GM12878 (cell line): ENCODE measurements around the gene CD300LG. TPM values are rescaled to one million over a fixed set of nuclear protein-coding genes. Genes with fewer than 3 reads are reported as not detected.

Source experiments
- ATAC-seq: fragments of 200-7000 bp; cut with Tn5 transposase; 3 replicates; pipeline ENCODE4 v1.9.1; 2020; ENCODE audit warnings: mild to moderate bottlenecking, moderate library complexity
- BruUV-seq: library from RNA; stranded (reverse); fragments of 400-500 nt; replicated peaks from 2 replicates; lab custom pipeline; 2021; lab: Mats Ljungman, UMichigan
- CTCF ChIA-PET: fragments of 300-600 bp; sonication (Branson Sonifier 250); formaldehyde crosslinking; extraction: SDS; loops from one replicate; lab custom pipeline; 2021; ENCODE audit warnings: inconsistent platforms; lab: Yijun Ruan, JAX
- POLR2A ChIA-PET: fragments of 350-600 bp; formaldehyde crosslinking; extraction: SDS; loops from one replicate; lab custom pipeline; 2021; ENCODE audit warnings: inconsistent platforms; lab: Charles Lee
- RAD21 ChIA-PET: fragments of 300-600 bp; sonication (Branson Sonifier 250); formaldehyde crosslinking; loops from one replicate; lab custom pipeline; 2023; ENCODE audit warnings: antibody characterized with exemption; ENCODE audit not compliant: unreplicated experiment; lab: Charles Lee
- SMC1A ChIA-PET: fragments of 300-600 bp; sonication (Branson Sonifier 250); formaldehyde crosslinking; loops from one replicate; lab custom pipeline; 2023; ENCODE audit not compliant: unreplicated experiment, uncharacterized antibody; lab: Charles Lee
- DNase-seq: peaks from one replicate; pipeline ENCODE4 v3.0.0-alpha.2; 2011; ENCODE audit warnings: low read depth, low spot score
- FAIRE-seq: peaks from 3 replicates; lab custom pipeline; 2011; peaks lifted over from hg19 to GRCh38; lab: Jason Lieb, UNC
- H2AFZ ChIP-seq: 2 replicates; pipeline ENCODE4 v1.6.0; 2011; ENCODE audit warnings: low read depth, low read length, control low read depth; ENCODE audit not compliant: control insufficient read depth
- H3K27ac ChIP-seq: 2 replicates; pipeline ENCODE4 v1.5.1; 2011; ENCODE audit warnings: control low read depth; ENCODE audit not compliant: control insufficient read depth, insufficient read depth
- H3K27me3 ChIP-seq, 2 experiments: replicated peaks in 1 of 2; 2 replicates each; pipeline versions ENCODE4 v1.6.0 to v1.6.1; 2011; ENCODE audit warnings: low read length in 1 of 2; ENCODE audit not compliant: control insufficient read depth in 2 of 2, insufficient read depth in 2 of 2
- H3K36me3 ChIP-seq, 2 experiments: 2 replicates each; pipeline ENCODE4 v1.5.1; 2011; ENCODE audit warnings: low read length in 1 of 2; ENCODE audit not compliant: control insufficient read depth in 2 of 2, insufficient read depth in 2 of 2
- H3K4me1 ChIP-seq: 2 replicates; pipeline ENCODE4 v1.6.1; 2011; ENCODE audit warnings: mild to moderate bottlenecking, low read length, moderate library complexity, mixed read lengths; ENCODE audit not compliant: control insufficient read depth, insufficient read depth
- H3K4me2 ChIP-seq: 2 replicates; pipeline ENCODE4 v1.6.0; 2011; ENCODE audit warnings: control low read depth; ENCODE audit not compliant: control insufficient read depth, insufficient read depth
- H3K4me3 ChIP-seq: fragments of 200-600 bp; sonication (generic); 2 replicates; pipeline ENCODE4 v1.5.1; 2016
- H3K79me2 ChIP-seq: 2 replicates; pipeline ENCODE4 v1.6.0; 2011; ENCODE audit warnings: low read length; ENCODE audit not compliant: control insufficient read depth, insufficient read depth
- H3K9ac ChIP-seq: 2 replicates; pipeline ENCODE4 v1.8.0; 2011; ENCODE audit warnings: low read length, control low read depth, mixed read lengths; ENCODE audit not compliant: control insufficient read depth, insufficient read depth
- H3K9me3 ChIP-seq: replicated peaks from 3 replicates; pipeline ENCODE4 v1.5.1; 2011; ENCODE audit warnings: mild to moderate bottlenecking, low read length; ENCODE audit not compliant: control insufficient read depth, insufficient read depth
- H4K20me1 ChIP-seq: 2 replicates; pipeline ENCODE4 v1.6.0; 2011; ENCODE audit not compliant: control insufficient read depth, insufficient read depth
- BCL3 ChIP-seq: IDR thresholded peaks from 2 replicates; pipeline ENCODE4 v1.6.1; 2011; ENCODE audit warnings: borderline replicate concordance, low read depth, mild to moderate bottlenecking, moderate library complexity, low read length; ENCODE audit not compliant: insufficient read depth, poor library complexity, severe bottlenecking
- CREB1 ChIP-seq: IDR thresholded peaks from 2 replicates; pipeline ENCODE4 v1.6.1; 2012; ENCODE audit warnings: low read depth, mild to moderate bottlenecking, inconsistent platforms
- EGR1 ChIP-seq, 2 experiments: IDR thresholded peaks; 1 replicate in 1 of 2; 2 replicates in 1 of 2; pipeline ENCODE4 v1.6.1; 2011 to 2012; ENCODE audit warnings: low read depth in 2 of 2, low read length in 2 of 2, borderline replicate concordance in 1 of 2, mild to moderate bottlenecking in 1 of 2, moderate library complexity in 1 of 2
- ETV6 ChIP-seq, 2 experiments: fragments of 450-650 bp in 1 of 2; IDR thresholded peaks in 1 of 2; conservative IDR thresholded peaks in 1 of 2; 2 replicates each; pipeline ENCODE4 v1.6.1; 2014; ENCODE audit warnings: antibody characterized with exemption in 1 of 2, borderline replicate concordance in 1 of 2, low read depth in 1 of 2, mild to moderate bottlenecking in 1 of 2, moderate library complexity in 1 of 2
- MXI1 ChIP-seq: fragments of 150-350 bp; IDR thresholded peaks from 2 replicates; pipeline ENCODE4 v1.6.1; 2011; ENCODE audit warnings: low read depth, mild to moderate bottlenecking, inconsistent platforms, low read length, improper control_type of control experiment
- MYC ChIP-seq: IDR thresholded peaks from 2 replicates; pipeline ENCODE4 v1.6.1; 2011; ENCODE audit warnings: mild to moderate bottlenecking, low read length, moderate library complexity, inconsistent platforms; ENCODE audit not compliant: insufficient read depth, insufficient replicate concordance, insufficient read length, severe bottlenecking
- NR2C1 ChIP-seq: fragments of 450-650 bp; IDR thresholded peaks from 2 replicates; pipeline ENCODE4 v1.6.1; 2017; ENCODE audit warnings: antibody characterized with exemption, mild to moderate bottlenecking, moderate library complexity
- NRF1 ChIP-seq: conservative IDR thresholded peaks from 2 replicates; pipeline ENCODE4 v1.6.1; 2011; ENCODE audit warnings: mild to moderate bottlenecking, low read depth, low read length, improper control_type of control experiment
- POLR2AphosphoS5 ChIP-seq: IDR thresholded peaks from 2 replicates; pipeline ENCODE4 v1.6.1; 2011; ENCODE audit warnings: mild to moderate bottlenecking, low read length, inconsistent platforms
- PRDM15 ChIP-seq: fragments of 450-650 bp; formaldehyde crosslinking; IDR thresholded peaks from 2 replicates; pipeline ENCODE4 v1.4.0; 2020; ENCODE audit warnings: mild to moderate bottlenecking, moderate library complexity
- SIN3A ChIP-seq: IDR thresholded peaks from 2 replicates; pipeline ENCODE4 v1.6.1; 2012; ENCODE audit warnings: low read depth, low read length, improper control_type of control experiment
- SMC3 ChIP-seq: IDR thresholded peaks from 2 replicates; pipeline ENCODE4 v1.6.1; 2011; ENCODE audit warnings: low read length, improper control_type of control experiment, borderline replicate concordance
- YY1 ChIP-seq: IDR thresholded peaks from 2 replicates; pipeline ENCODE4 v1.6.1; 2011; ENCODE audit warnings: low read depth, mild to moderate bottlenecking, low read length
- ZNF687 ChIP-seq: fragments of 450-650 bp; IDR thresholded peaks from 2 replicates; pipeline ENCODE4 v1.6.1; 2017; ENCODE audit warnings: mild to moderate bottlenecking, moderate library complexity
- ZSCAN29 ChIP-seq: fragments of 450-650 bp; IDR thresholded peaks from 2 replicates; pipeline ENCODE4 v1.6.1; 2017; ENCODE audit warnings: mild to moderate bottlenecking, moderate library complexity
- WGBS: methylation state at CpG from one replicate; pipeline ENCODE4 v1.1.6; 2016; ENCODE audit warnings: low lambda C conversion rate; ENCODE audit not compliant: insufficient replicate concordance, insufficient coverage; ENCODE audit errors: missing lambda C conversion rate; 5-methylcytosine and 5-hydroxymethylcytosine counted together
- in situ Hi-C: fragments of 300-500 bp; cut with MboI; formaldehyde crosslinking; loops from 9 replicates; pipeline ENCODE4 v1.14.3; 2018; ENCODE audit warnings: mixed read lengths
- intact Hi-C: fragments of 100-400 bp; cut with micrococcal nuclease; formaldehyde crosslinking; loops from one replicate; pipeline ENCODE4 v1.14.2; 2022; ENCODE audit not compliant: unreplicated experiment
- polyA plus RNA-seq, 11 experiments: library from polyadenylated mRNA; depleted of rRNA in 4 of 11; unstranded in 6 of 11; stranded (reverse) in 5 of 11; fragments of >200 nt; fragmentation: Nextera tagmentation in 4 of 11; fragmentation: Illumina TruSeq in 1 of 11; extraction: Ambion mirVana in 4 of 11; extraction: Trizol in 1 of 11; gene quantifications; 1 replicate in 1 of 11; 2 replicates in 10 of 11; pipeline versions ENCODE4 v1.2.1 to v1.2.3, GENCODE V29; 2011 to 2016; ENCODE audit warnings: inconsistent platforms in 2 of 11, missing spikeins in 2 of 11, low read depth in 1 of 11
- total RNA-seq, 4 experiments: library from RNA; depleted of rRNA in 3 of 4; stranded (reverse); fragments of >200 nt in 3 of 4; fragmentation: Illumina TruSeq in 1 of 4; extraction: Trizol in 1 of 4; gene quantifications; 2 replicates each; pipeline versions ENCODE4 v1.2.1 to v1.2.3, GENCODE V29; 2013 to 2021

CD300LG gene
- total and polyA plus RNA-seq, 10 of the 15 experiments (the other 5 are each of a cell fraction or from before 2014, with no cell fraction given) = not detected

GRCh38 chr17:43888548-43888947 is 41.6 kb downstream of the CD300LG start:
- CTCF ChIA-PET = interaction anchor here (0.7 to 1.2 kb wide), 4 partner anchors 8 to 55 kb away, joined by 3 to 5 read pairs (median 4); no protein-coding TSS in a partner anchor
- FAIRE-seq (no peak), ATAC-seq (no peak), DNase-seq (no peak)
- Histone ChIP-seq H3K27ac (no peak overlapping the region), H2AFZ (no peak overlapping the region), H3K36me3 (no peaks in the 10 kb centered on the region), H3K4me2 (no peak overlapping the region), H3K4me1 (no peaks in the 10 kb centered on the region), H3K9ac (no peak overlapping the region), H3K9me3 (no peaks in the 10 kb centered on the region), H3K79me2 (no peaks in the 10 kb centered on the region), H3K4me3 (no peak overlapping the region), H3K27me3 (no peaks in the 10 kb centered on the region), H4K20me1 (no peaks in the 10 kb centered on the region)
- POLR2A ChIA-PET = no interaction called here
- intact Hi-C loops (no loop called here), in situ Hi-C loops (no loop called here)
- 34% methylated on average over 4 of the region's 4 CpGs for WGBS
- RAD21 ChIA-PET = interaction anchor here (0.6 kb wide), 2 partner anchors 138 to 228 kb away, joined by 3 read pairs; no protein-coding TSS in a partner anchor
- no TSS peak for BruUV-seq
- SMC1A ChIA-PET = interaction anchor here (1.3 kb wide), 1 partner anchor 9 kb away, joined by 3 read pairs; no protein-coding TSS in a partner anchor
- TF ChIP-seq BCL3 (no peak), PRDM15 (CRISPR knock-in tag) (no peak), POLR2AphosphoS5 (no peak), NR2C1 (no peak), ZNF687 (no peak), SIN3A (no peak), CREB1 (no peak), MXI1 (no peak), EGR1 (IDR thresholded peaks at IDR 0.05; ENCODE audit: borderline replicate concordance in 1 of 2, low read depth in 2 of 2, low read length in 2 of 2) (no peak), NRF1 (no peak), ZSCAN29 (no peak), YY1 (no peak), MYC (no peak), ETV6 (conservative IDR thresholded peaks at IDR 0.05 in 1 of 2, IDR thresholded peaks at IDR 0.05 in 1 of 2; ENCODE audit: borderline replicate concordance in 1 of 2, low read depth in 1 of 2) (no peak), SMC3 (no peak)
